ENCODE measurements around the gene ZC3H15.

The ZC3H15 gene

GRCh38 chr2:186485576-186485870, 537 bp upstream of the ZC3H15 start:
- Histone ChIP-seq H3K4me3 (ENCODE audit: low read depth, low read length) (peak overlapping the region; percentile 82), H3K27me3 (no peaks in the 10 kb centered on the region), H3K36me3 (no peaks in the 10 kb centered on the region), H3K4me1 (no peaks in the 10 kb centered on the region), H3K9me3 (no peaks in the 10 kb centered on the region)
- no peak for DNase-seq
- no peak for TF ChIP-seq CTCF (IDR thresholded peaks at IDR 0.05; ENCODE audit: low read depth, low read length)

GRCh38 chr2:186486651-186487647, 889 bp downstream of the ZC3H15 start:
- H3K36me3 ChIP-seq, result no peaks in the 10 kb centered on the region
- H3K4me3 ChIP-seq (ENCODE audit: low read depth, low read length), result peak overlapping the region; percentile 82
- no peaks in the 10 kb centered on the region for H3K4me1 ChIP-seq
- H3K9me3 ChIP-seq, result no peaks in the 10 kb centered on the region
- H3K27me3 ChIP-seq, result no peaks in the 10 kb centered on the region
- TF ChIP-seq CTCF (IDR thresholded peaks at IDR 0.05; ENCODE audit: low read depth, low read length), result no peak
- no peak for DNase-seq

GRCh38 chr2:186493564-186494085, 7.6 kb downstream of the ZC3H15 start:
- H3K4me1 ChIP-seq, result no peaks in the 10 kb centered on the region
- DNase-seq, result no peak
- H3K27me3 ChIP-seq, result no peaks in the 10 kb centered on the region
- H3K36me3 ChIP-seq, result peaks cover 18% of the 10 kb centered on the region
- H3K4me3 ChIP-seq (ENCODE audit: low read depth, low read length), result no peak overlapping the region
- no peaks in the 10 kb centered on the region for H3K9me3 ChIP-seq
- TF ChIP-seq CTCF (IDR thresholded peaks at IDR 0.05; ENCODE audit: low read depth, low read length), result no peak

GRCh38 chr2:186496401-186496800, 10.3 kb downstream of the ZC3H15 start:
- no peaks in the 10 kb centered on the region for H3K9me3 ChIP-seq
- no peak overlapping the region for H3K4me3 ChIP-seq (ENCODE audit: low read depth, low read length)
- H3K27me3 ChIP-seq, result no peaks in the 10 kb centered on the region
- no peaks in the 10 kb centered on the region for H3K4me1 ChIP-seq
- TF ChIP-seq CTCF (IDR thresholded peaks at IDR 0.05; ENCODE audit: low read depth, low read length), result no peak
- no peak for DNase-seq
- peaks cover 21% of the 10 kb centered on the region for H3K36me3 ChIP-seq

GRCh38 chr2:186497928-186498327, 11.9 kb downstream of the ZC3H15 start:
- H3K4me3 ChIP-seq (ENCODE audit: low read depth, low read length), result no peak overlapping the region
- H3K36me3 ChIP-seq, result peaks cover 21% of the 10 kb centered on the region
- DNase-seq, result no peak
- no peaks in the 10 kb centered on the region for H3K9me3 ChIP-seq
- H3K4me1 ChIP-seq, result no peaks in the 10 kb centered on the region
- TF ChIP-seq CTCF (IDR thresholded peaks at IDR 0.05; ENCODE audit: low read depth, low read length), result no peak
- H3K27me3 ChIP-seq, result no peaks in the 10 kb centered on the region

- Histone ChIP-seq H3K9me3 (no peaks in the 10 kb centered on the region), H3K36me3 (peaks cover 21% of the 10 kb centered on the region), H3K27me3 (no peaks in the 10 kb centered on the region), H3K4me1 (no peaks in the 10 kb centered on the region), H3K4me3 (ENCODE audit: low read depth, low read length) (no peak overlapping the region)
- no peak for TF ChIP-seq CTCF (IDR thresholded peaks at IDR 0.05; ENCODE audit: low read depth, low read length)
- DNase-seq, result no peak
Measured at GRCh38 chr2:186498834-186499233, 12.8 kb downstream of the ZC3H15 start.

All from BE2C (cell line).